Retinal pigment epithelial cell (primary cell): ENCODE data around the gene CNOT9.

ENCODE experiments used
- DNase-seq: peaks from one replicate; pipeline ENCODE4 v3.0.0-alpha.2; 2010; ENCODE audit warnings: low read depth
- H3K4me3 ChIP-seq: 2 replicates; pipeline ENCODE4 v1.5.1; 2011; ENCODE audit warnings: mild to moderate bottlenecking, low read length, control low read depth, moderate library complexity
- TF ChIP-seq, protein P1 (sequence below): conservative IDR thresholded peaks from 2 replicates; pipeline ENCODE4 v1.5.1; 2011; ENCODE audit warnings: low read depth, low read length, control low read depth, inconsistent platforms

CNOT9 gene

DNA sequence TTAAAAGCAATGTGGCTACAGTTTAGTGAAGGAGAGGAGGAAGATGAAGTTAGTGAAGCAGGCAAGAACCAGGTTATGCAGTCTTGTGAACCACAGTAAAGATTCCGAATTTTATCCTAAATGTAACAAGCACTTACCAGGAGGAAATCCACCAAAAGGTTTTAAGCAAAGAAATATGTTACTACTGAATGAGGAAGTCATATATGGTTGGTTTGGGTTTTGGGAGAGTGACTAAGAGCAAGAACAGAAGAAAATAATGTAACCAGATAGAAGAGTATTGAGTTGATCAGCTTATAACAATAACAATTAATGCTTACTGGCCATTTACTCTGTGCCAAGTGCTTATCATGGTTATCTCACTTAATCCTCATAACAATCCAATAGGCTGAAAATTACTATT lies 2.3 kb upstream of the CNOT9 start:
- TF ChIP-seq, protein P1, sequence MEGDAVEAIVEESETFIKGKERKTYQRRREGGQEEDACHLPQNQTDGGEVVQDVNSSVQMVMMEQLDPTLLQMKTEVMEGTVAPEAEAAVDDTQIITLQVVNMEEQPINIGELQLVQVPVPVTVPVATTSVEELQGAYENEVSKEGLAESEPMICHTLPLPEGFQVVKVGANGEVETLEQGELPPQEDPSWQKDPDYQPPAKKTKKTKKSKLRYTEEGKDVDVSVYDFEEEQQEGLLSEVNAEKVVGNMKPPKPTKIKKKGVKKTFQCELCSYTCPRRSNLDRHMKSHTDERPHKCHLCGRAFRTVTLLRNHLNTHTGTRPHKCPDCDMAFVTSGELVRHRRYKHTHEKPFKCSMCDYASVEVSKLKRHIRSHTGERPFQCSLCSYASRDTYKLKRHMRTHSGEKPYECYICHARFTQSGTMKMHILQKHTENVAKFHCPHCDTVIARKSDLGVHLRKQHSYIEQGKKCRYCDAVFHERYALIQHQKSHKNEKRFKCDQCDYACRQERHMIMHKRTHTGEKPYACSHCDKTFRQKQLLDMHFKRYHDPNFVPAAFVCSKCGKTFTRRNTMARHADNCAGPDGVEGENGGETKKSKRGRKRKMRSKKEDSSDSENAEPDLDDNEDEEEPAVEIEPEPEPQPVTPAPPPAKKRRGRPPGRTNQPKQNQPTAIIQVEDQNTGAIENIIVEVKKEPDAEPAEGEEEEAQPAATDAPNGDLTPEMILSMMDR, result no peak
- H3K4me3 ChIP-seq, result no peak overlapping the region
- DNase-seq, result no peak

DNA sequence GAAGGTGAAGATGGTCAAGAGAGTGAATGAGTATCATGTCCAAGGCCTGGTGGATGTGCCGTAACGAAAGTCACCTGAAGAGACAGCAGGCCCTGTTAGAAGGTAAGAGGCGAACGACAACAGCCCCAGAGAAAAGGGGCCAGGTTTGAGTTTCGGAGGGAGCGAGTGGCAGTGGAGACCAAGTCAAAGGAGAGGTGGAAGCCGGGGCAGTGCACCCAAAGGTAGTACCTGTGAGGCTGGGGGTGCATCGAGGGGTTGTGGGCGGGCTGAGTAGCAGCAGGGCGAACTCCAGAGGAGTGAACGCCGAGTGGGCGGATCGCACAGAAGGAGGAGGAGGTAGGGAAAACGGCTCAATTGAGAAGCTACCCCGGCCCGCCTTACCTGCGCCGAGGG lies 846 bp upstream of the CNOT9 start:
- TF ChIP-seq, protein P1, result no peak
- H3K4me3 ChIP-seq, result peak overlapping the region; percentile 87
- DNase-seq, result no peak

DNA sequence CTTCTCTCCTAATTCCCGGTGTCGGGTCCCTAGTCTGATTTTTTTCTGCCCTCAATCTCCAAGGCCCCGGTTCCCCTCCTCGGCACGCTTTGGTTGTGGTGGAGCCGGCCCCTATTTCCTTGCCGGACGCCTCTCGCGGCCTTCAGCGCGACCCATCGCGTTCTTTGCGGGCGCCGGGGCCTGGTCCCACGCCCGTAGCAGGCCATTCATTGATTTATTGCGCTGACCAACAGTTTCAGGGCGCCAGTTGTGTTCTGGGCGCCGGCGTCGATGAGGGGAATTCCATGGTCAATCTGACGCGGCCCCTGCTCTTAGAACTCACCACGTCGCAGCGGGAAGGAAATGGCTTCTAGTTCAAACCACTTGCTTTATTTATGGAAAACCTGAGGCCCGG lies 396 bp downstream of the CNOT9 start:
- peak; percentile 22 for DNase-seq
- TF ChIP-seq, protein P1, result no peak
- peak overlapping the region; percentile 87 for H3K4me3 ChIP-seq

DNA sequence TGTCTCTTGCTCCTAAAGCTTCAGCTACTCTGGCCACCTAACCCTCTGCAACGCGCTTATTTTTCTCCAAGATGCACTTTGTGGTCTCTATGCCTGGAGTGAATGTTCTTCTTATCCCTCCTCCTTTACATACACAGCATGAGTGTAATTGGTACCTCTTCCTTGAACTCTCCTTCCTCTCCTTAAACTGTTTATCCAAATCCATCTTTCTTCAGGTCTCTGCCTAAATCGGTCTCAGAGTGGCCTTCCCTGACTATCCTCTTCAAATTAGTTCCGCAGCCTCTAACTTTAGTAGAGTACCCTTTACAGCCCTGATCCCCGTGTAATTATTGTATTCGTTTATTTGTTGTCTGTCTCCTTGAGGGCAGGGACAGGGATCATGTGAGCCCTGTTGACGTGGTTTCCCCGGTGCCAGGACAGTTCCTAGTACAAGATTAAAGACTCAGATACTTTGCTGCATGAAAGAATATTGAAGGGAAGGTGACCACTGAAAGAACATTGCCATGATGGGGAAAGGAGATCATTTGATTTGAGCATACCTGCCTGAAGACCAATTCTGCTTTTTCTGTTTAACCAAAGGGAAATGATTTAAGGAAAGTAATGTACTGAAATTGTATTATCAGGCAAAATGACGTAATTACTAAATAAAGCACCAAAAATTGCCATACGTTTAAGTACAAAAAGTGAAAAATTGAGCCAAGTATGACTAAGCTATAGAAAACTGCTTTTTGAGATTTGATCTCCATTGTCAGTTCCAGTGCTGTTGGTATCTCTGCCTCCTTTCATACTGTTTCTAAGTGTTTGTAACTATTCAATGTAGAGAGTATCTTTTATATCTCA lies 1.2 kb downstream of the CNOT9 start:
- DNase-seq, result peak; percentile 85
- peak overlapping the region; percentile 87 for H3K4me3 ChIP-seq
- TF ChIP-seq, protein P1, result no peak

DNA sequence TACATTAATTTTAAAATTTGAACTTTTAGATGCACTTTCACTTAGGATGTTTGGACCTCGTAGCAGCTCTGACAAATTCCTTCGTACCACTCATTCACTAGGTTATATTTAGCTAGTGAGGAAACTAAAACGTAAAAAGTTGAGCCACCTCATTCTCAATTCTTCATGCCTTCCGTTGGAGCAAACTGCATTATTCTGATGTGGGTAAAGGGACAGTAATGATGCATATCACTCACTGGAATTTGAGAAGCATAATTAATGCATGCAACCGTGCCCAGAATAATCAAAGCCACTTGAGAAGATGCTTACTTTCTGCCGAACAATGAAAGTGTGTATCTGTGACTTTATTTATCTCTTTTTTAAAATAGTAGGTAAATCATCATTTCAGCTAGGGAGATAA lies 2.2 kb downstream of the CNOT9 start:
- TF ChIP-seq, protein P1, result no peak

DNA sequence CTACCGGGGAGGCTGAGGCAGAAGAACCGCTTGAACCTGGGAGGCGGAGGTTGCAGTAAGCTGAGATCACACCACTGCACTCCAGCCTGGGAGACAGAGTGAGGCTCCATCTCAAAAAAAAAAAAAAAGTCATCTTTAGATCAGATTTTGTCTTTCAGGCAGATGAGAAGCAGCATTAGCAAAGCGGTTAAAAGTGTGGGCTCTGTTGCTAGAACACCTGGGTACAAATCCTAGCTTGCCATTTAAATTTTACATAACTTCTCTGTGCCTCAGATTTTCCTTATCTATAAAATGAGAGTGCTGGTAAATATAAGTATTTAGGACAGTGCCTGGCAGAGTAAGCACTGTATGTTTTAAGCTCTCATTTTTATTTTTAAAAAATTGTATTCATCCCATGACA lies 8.2 kb downstream of the CNOT9 start:
- no peak for DNase-seq
- H3K4me3 ChIP-seq, result no peak overlapping the region

More for the DNA sequence above, 2.2 kb downstream of the CNOT9 start:
- DNase-seq, result no peak
- peak overlapping the region; percentile 87 for H3K4me3 ChIP-seq

More for the DNA sequence above, 8.2 kb downstream of the CNOT9 start:
- TF ChIP-seq, protein P1, result no peak
